Myocyte (in vitro differentiated cells): Measurements from ENCODE around the gene HES6. TPM values are rescaled to one million over a fixed set of nuclear protein-coding genes. Genes with fewer than 3 reads are reported as not detected.

Experiments
- DNase-seq: peaks from one replicate; pipeline ENCODE4 v3.0.0-alpha.2; 2012; ENCODE audit warnings: low read depth
- polyA plus RNA-seq: library from polyadenylated mRNA; unstranded; fragments of >200 nt; gene quantifications from one replicate; pipeline ENCODE4 v1.2.1, GENCODE V29; 2012; ENCODE audit warnings: missing spikeins
- total RNA-seq: library from RNA; depleted of rRNA; stranded (reverse); fragments of >200 nt; gene quantifications from 2 replicates; pipeline ENCODE4 v1.2.3, GENCODE V29; 2014

The HES6 gene
- 289 and 488 TPM in 2 replicates for total RNA-seq
- 258 TPM for polyA plus RNA-seq

DNA sequence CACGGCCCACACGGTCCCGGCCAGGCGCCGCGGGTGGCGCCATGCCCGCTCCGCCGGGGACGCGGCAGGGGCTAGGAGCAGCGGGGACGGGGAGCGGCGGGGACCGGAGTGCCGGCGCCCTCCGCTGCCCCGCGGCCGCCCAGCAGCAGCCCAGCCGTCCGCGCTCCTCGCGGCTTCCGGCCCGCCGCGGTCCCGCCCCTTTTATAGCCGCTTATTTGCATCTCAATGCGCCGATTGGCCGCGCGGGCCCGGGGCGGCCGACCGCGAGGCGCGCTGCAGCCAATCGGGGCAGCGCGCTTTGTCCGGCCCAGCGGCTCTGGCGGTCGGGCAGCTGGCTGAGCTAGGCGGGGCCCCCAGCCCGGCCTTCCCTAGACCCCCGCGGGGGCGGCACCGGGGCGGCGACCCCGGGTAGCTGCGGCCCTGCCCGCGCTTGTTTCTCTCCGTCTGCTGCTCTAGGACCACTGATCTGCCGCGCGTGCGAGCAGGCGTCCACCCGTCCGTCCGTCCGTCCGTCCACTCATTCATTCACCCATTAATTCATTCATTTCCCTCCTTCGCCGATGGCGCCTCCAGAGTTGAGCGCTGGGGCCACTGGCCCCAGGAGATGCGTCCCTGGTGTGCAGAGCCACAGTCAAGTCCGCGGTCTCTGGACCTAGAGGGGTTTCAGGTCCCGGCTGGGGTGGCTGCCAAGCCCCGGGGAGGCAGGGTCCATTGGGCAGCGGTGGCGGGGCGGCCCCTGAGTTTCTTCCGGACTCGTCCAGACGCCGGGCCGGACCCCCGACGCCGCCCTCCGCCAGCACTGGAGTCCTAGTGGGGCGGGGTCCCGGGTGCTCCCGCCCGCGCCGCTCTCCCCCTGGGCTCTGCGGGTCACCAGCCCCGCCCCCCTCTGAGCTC, at the start of gene HES6:
Gene HES6, minus strand, starts transcription at position 176 of the 894 bp plus-strand sequence. Its CDS starts 133 bp downstream, at position 43.
- DNase-seq, result peak; percentile 93

DNA sequence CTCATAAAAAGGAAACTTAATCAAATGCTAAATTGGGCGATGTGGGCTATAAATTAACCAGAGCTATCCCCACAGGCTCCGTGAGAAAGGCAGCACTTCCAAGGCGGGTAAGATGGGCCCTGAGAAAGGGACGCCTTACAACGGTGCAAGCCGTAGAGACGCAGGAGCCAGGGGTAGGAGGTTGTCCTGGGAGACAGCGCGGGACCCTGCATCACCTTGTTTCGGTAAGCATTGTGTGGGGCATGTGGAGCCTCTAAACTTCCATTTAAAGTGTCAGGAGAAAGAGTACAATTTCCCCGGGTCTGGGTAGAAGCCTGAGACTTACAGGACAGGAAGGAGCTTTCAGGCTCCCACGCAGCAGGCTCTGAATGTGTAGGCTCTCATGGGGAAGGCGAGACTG, 49.7 kb upstream of the HES6 start:
- no peak for DNase-seq

DNA sequence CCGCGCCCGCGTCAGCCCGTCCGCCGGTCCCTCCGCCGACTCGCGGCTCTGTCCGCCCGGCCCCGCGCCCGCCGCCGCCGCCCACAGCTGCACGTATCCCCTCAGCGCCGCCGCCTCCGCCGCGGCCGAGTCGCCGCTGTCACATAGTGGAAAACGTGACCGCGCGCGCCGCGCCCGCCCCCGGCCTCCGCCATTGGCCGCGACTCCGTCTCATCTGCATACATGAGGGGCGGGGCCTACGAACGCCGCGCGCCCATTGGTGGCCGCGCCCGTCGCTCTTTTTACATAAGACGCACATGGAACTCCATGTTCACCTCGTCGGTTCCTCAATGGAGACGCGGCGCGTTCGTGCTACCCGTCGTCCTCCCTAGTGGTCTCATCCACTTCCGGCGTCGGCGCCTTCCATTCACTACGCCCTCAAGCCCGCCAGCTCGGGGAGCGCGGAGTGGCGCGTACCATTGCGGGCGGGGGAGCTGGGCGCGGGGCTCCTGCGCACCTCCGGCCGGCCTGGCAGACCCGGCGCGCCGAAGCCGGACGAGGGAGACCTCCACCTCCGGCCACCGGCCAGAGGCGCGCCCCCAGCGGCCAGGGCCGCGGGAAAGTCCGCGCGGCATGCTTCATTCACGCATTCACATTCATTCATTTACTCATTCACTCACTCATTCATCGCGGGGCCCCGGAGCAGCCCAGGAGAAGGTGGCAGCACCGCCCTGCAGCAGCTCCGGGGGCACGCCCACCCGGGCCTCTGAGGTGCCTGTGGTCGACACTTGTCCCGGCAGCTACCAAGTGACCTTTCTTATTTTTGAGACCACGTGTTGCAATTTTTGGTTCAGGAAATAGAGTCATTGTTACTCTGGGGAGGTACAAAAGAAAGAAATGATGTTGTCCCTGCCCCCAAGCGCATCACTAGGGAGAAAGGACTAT, 49.1 kb upstream of the HES6 start:
- peak; percentile 98 for DNase-seq

DNA sequence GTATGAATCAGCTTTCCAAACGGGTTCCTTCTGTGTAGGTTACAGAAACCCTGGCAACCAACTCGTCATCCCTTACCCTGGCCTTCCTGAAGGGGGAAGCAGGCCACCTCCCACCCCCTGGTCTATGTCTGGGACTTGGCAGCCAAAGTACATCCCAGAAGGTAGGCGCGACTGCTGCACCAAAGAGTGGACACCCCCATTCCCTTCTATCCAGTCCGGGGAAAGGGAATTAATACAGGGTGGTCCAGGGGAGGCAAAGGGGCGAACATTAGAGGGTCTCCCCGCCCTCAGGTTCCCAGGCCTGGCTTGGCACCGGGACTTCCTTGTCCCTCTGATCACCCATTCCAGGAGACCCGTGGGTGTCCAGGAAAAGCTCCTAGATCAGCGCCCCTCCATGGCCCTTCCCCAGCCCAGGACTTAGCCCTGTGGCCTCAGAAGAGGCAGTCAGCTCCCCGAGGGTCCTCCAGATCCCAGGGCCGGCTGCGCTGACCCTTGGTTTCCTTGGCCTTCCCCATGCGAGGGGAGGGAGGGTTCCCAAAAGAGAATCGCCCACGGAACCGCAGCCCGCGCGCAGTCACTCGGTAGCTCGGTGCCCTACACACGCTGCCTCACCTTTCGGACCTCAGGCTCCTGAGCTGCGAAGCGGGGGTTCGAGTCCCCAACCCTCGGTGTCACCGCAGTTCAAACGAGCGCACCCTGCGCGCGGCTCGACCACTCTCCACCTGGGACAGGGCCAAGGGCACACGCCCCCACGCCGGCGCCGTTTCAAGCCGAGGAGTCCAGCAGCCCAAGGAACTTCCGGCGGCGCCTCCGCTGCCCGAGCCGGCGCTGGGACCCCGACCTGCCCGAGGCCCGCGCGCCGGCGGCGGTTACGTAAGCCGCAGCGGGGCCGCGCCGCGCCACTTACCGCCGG, 48.2 kb upstream of the HES6 start, which contains the start of gene PER2:
Gene PER2, minus strand, starts transcription at position 874 of the 913 bp plus-strand sequence. CDS start 10,674 bp downstream, outside the sequence.
- peak; percentile 80 for DNase-seq

DNA sequence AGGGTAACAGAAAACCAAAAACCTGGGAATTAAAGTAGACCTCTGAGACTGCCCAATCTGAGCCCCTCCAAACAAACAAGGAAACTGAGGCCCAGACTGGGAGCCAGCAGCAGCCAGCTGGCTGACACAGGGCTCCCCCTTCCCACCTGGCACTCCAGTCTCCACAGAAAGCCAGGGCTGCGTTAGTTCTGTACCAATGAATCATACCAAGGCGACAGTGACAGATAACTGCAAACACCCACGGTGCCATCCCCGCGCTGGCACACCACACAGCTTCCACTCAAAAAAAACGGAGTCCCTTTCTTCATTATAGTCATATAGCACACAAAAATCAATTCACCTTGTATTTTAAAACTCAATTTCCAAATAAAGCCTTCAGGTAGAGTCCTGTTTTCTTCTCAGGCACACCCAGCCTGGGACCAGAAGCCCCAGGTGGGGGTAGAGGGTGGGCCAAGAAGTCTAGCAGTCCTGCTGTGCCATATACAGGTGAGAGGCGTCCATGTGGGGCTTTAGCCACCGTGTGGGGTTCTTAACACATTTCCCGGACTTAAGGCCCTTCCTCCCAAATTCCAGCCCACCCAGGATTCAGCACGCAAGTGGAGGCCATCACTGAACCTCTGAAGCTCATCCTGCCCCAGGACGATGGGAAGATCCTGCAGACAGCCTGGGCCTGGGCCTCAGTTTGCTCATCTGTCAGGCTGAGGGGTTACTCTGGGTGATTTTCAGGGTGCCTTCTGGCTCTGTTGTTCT, 47.3 kb upstream of the HES6 start:
- peak; percentile 71 for DNase-seq

DNA sequence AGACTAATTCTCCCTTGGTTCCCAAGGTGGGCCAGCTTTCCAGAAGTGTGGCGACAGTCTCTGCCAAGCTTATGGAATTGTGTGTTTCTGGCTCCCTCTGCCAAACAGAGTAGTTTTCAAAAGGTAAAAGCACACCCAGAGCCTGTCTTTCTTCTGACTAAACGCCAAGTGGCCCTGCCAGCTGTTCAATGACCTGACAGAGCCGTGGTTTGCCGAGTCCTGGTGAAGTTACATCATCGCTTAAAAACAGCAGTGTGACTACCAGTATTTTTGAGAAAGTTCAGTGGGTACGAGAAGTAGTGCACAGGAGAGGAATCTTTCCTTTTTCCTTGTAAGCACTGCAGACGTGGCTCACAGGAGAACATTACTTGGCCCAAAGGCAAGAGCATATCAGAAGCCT, 46.7 kb upstream of the HES6 start:
- peak; percentile 97 for DNase-seq

DNA sequence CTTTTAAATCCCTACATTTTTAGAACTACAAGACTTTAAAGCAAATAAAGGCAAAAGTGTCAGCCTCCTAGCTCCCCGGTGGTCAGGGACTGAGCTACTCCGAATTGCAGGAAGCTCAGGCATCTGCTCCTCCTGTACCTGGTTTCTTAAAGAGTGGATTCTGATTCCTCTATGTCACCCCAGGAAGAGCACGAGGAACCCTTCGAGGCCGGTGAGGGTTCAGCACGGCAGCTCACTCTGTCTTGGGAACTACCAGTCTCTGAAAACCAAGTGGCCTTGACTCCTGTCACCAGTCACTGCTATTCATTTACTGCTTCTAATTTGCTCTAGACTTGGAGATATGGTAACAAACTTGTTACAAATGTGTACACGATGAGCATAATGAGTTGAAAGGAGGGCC, 46.3 kb upstream of the HES6 start:
- DNase-seq, result peak; percentile 57

- peak; percentile 94 for DNase-seq
Measured at GRCh38 chr2:238285653-238286082, 45.8 kb upstream of the HES6 start.

GRCh38 chr2:238284802-238285515, 45.1 kb upstream of the HES6 start:
- DNase-seq, result no peak

DNA sequence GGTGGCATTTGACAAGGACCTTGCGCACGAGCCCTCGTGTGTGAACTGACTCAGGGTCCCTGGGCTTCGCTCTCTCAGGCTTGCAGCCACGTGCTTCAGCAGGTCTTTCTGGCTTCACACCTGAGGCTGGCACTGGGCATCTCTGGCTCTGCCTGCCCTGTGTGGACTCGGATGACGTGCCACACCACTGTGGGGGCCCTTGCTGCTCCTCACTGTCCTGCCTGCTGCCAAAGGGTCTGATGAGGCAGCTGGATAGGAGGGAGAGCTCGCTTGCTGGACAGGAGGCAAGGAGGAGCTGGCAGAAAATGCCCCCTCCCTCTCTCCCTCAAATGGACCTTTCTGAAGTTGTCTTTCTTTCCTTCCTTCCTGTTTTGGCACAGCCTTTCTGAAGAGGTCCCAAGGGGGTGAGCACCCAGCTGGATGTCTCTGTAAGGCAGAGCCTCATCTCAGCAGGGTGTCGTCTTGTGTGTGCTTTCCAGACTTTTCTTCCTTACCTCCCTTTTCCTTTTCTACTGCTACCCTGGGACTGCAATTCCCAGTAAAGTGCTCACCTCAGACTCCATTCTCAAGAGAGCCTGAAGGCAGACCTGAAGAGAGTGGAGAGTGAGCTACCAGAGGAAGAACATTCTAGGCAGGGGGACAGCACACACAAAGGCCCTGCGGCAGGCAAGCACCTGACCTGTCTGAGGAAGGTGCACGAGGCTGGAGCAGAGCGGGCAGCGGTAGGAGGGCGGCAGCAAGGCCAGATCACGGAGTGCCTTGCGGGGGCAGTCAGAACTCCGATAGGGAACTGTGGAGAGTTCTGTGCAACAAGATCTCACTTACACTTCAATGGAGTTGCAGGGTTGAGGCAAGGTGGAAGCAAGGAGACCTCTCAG, 43.3 kb upstream of the HES6 start:
- no peak for DNase-seq

GRCh38 chr2:238281826-238282480, 42.1 kb upstream of the HES6 start:
- DNase-seq, result no peak

DNA sequence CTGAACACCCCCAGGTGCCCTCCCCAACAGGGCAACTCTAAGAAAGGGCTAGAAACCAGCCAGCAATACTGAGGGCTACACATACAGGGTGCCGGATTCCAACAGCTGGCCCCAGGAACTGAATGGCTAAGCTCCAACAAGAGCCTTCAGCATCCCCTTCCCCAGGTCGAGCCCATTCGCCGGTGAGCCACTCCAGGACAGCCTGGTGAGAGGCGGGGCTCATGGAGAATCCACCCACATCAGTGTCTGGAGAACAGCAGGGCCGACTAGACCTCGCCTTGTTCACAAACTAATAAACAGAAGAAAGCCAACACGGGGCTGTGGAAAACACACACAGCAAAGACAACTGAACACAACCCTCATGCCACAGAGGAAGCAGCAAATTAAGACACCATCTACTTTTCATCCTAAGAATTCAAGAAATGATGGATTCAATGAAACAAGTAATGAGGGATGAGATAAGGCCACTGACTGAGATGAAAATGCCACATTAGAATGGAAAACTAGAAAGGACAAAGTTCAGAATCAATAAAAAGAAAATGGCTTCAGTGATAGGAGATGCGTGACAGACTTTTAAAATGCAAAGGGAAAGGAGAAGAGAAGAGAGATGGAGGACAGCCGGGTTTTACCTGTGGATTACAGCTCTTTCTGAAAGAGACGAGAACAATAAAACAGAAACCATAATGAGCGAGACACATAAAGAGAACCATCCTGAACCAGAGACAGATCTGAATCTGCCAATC, 40.4 kb upstream of the HES6 start:
- no peak for DNase-seq

DNA sequence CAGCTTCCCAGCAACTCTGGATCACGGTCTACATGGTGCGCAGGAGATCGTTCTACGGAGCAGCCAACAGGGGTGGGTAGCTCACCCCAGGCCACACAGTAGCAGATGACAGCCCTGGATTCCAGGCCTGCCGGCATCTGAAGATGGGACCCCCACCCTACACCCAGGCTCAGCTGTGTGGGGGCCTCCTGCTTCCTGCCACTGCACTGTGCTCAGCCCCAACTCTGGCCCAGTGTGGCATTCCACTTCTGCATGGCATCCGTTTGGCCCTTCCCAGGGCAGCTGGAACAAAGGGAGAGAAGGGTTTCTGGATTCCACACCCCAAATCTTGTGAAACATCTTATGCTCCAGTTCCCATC, 39.5 kb upstream of the HES6 start:
- DNase-seq, result no peak

- peak; percentile 78 for DNase-seq
Measured at GRCh38 chr2:238278626-238279323, 38.9 kb upstream of the HES6 start.

DNA sequence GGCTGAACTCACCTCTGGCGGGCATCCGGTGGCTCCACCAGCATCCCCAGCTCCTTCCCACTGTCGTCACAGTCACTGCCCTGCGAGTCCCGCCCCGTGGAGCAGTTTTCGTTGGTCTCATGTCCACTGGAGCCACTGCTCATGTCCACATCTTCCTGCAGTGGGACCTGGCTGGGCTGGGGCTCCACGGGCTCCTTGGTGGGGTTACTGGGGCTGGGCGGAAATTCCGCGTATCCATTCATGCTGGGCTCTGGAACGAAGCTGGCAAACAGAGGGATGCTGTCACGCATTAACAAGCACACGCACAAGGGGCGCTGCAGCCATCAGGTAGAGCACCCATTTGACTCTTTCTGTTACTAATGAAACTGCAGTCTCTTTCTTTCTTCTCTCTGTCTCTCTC, 37.9 kb upstream of the HES6 start:
- no peak for DNase-seq

- no peak for DNase-seq
Measured at GRCh38 chr2:238274152-238274865, 34.5 kb upstream of the HES6 start.
